Panc1 (cell line): ENCODE data around the gene PLCB1. TPM values are rescaled to one million over a fixed set of nuclear protein-coding genes. Genes with fewer than 3 reads are reported as not detected.

ENCODE experiments used
- ATAC-seq: fragments of 200-7000 bp; cut with Tn5 transposase; 2 replicates; pipeline ENCODE4 v1.9.1; 2020; ENCODE audit warnings: mild to moderate bottlenecking, moderate library complexity
- BruUV-seq: library from RNA; stranded (reverse); fragments of 400-500 nt; replicated peaks from 2 replicates; lab custom pipeline; 2021; lab: Mats Ljungman, UMichigan
- CTCF ChIA-PET: fragments of 300-600 bp; sonication (Branson Sonifier 250); formaldehyde crosslinking; loops from one replicate; lab custom pipeline; 2022; ENCODE audit warnings: antibody characterized with exemption; lab: Charles Lee
- POLR2A ChIA-PET: fragments of 300-600 bp; sonication (Branson Sonifier 250); formaldehyde crosslinking; loops from one replicate; lab custom pipeline; 2022; ENCODE audit warnings: antibody characterized with exemption; lab: Charles Lee
- DNase-seq: peaks from one replicate; pipeline ENCODE4 v3.0.0-alpha.2; 2010; ENCODE audit warnings: low read depth, low spot score
- H3K27ac ChIP-seq: 2 replicates; pipeline ENCODE4 v1.5.1; 2011; ENCODE audit warnings: mild to moderate bottlenecking, low read length, inconsistent platforms
- H3K27me3 ChIP-seq: fragments of 200-500 bp; sonication (Bioruptor generic); 2 replicates; pipeline ENCODE4 v1.6.0; 2014; ENCODE audit warnings: low read length, inconsistent platforms; ENCODE audit not compliant: control insufficient read depth, insufficient read depth
- H3K36me3 ChIP-seq: fragments of 200-500 bp; sonication (Bioruptor generic); 2 replicates; pipeline ENCODE4 v1.5.1; 2014; ENCODE audit warnings: inconsistent platforms, mild to moderate bottlenecking, low read length, moderate library complexity; ENCODE audit not compliant: control insufficient read depth, insufficient read depth
- H3K4me1 ChIP-seq: 2 replicates; pipeline ENCODE4 v1.5.1; 2011; ENCODE audit warnings: inconsistent platforms, mild to moderate bottlenecking, low read length, moderate library complexity; ENCODE audit not compliant: control insufficient read depth, insufficient read depth
- H3K4me3 ChIP-seq, 2 experiments: 2 replicates each; pipeline ENCODE4 v1.5.1; 2011 to 2012; ENCODE audit warnings: low read depth in 2 of 2, low read length in 2 of 2, mild to moderate bottlenecking in 2 of 2, inconsistent platforms in 1 of 2, moderate library complexity in 1 of 2
- H3K9me3 ChIP-seq: fragments of 200-500 bp; sonication (Bioruptor generic); 2 replicates; pipeline ENCODE4 v1.5.1; 2014; ENCODE audit warnings: low read depth, mild to moderate bottlenecking, inconsistent platforms, low read length, moderate library complexity; ENCODE audit not compliant: control insufficient read depth, insufficient read depth
- POLR2AphosphoS5 ChIP-seq: IDR thresholded peaks from 2 replicates; pipeline ENCODE4 v1.6.1; 2012; ENCODE audit warnings: mild to moderate bottlenecking, low read depth, low read length, moderate library complexity
- REST ChIP-seq, 2 experiments: IDR thresholded peaks; 2 replicates each; pipeline ENCODE4 v1.6.1; 2011 to 2012; ENCODE audit warnings: low read depth in 2 of 2, control low read depth in 1 of 2, low read length in 1 of 2, mild to moderate bottlenecking in 1 of 2, moderate library complexity in 1 of 2; ENCODE audit not compliant: insufficient read depth in 1 of 2
- SIN3A ChIP-seq: IDR thresholded peaks from 2 replicates; pipeline ENCODE4 v1.6.1; 2012; ENCODE audit warnings: low read depth, mild to moderate bottlenecking, low read length, moderate library complexity, borderline replicate concordance; ENCODE audit not compliant: insufficient read depth
- TCF7L2 ChIP-seq: IDR thresholded peaks from 2 replicates; pipeline ENCODE4 v1.6.1; 2011; ENCODE audit warnings: mild to moderate bottlenecking, low read depth, low read length, inconsistent platforms
- in situ Hi-C: cut with HindIII; loops from 2 replicates; pipeline ENCODE4 v1.10.0; 2016; ENCODE audit warnings: low sequenced_read_pairs, low pct_unique_long_range_greater_than_20kb
- intact Hi-C: fragments of 100-400 bp; cut with micrococcal nuclease; formaldehyde crosslinking; loops from one replicate; pipeline ENCODE4 v1.10.0; 2022; ENCODE audit not compliant: unreplicated experiment
- total RNA-seq: library from RNA; stranded (reverse); gene quantifications from one replicate; pipeline ENCODE4 v1.2.1, GENCODE V29; 2021; ENCODE audit not compliant: unreplicated experiment
- TF ChIP-seq, protein P1 (sequence below): fragments of 450-650 bp; IDR thresholded peaks from 2 replicates; pipeline ENCODE4 v1.5.1; 2017; ENCODE audit warnings: mild to moderate bottlenecking

The PLCB1 gene
- total RNA-seq, 1 experiment from 2014 or later: 0.59 TPM

DNA sequence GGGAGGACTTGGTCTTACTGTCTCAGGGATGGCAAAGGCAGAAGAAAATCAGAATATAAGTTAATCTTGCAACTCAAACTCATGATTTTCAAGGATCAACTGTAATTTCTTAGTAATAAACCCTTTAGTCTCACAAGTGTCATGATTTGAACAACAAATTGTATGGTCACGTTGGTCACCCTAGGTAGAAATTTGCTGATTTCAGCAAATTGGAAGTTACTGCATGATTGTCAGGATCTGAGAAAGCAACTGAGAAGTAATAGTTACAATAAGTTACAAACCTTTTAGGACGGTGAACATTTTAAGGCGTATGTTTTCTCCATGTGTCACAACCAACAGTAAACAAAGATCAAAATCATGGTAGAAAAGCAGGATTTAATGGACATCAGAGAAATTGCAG lies 375.2 kb downstream of the PLCB1 start:
- no peak overlapping the region for H3K4me3 ChIP-seq
- H3K36me3 ChIP-seq: no peaks in the 10 kb centered on the region
- H3K27ac ChIP-seq: no peak overlapping the region
- ChIA-PET POLR2A (no interaction called here), CTCF (no interaction called here)
- ATAC-seq (no peak), DNase-seq (no peak)
- no peaks in the 10 kb centered on the region for H3K27me3 ChIP-seq
- in situ Hi-C loops (no loop called here), intact Hi-C loops (no loop called here)
- H3K9me3 ChIP-seq: no peaks in the 10 kb centered on the region
- BruUV-seq: no TSS peak
- TF ChIP-seq POLR2AphosphoS5 (no peak), REST (IDR thresholded peaks at IDR 0.05; ENCODE audit: insufficient read depth in 1 of 2, low read depth in 2 of 2, low read length in 1 of 2) (no peak), TCF7L2 (no peak), SIN3A (no peak)
- TF ChIP-seq, protein P1, sequence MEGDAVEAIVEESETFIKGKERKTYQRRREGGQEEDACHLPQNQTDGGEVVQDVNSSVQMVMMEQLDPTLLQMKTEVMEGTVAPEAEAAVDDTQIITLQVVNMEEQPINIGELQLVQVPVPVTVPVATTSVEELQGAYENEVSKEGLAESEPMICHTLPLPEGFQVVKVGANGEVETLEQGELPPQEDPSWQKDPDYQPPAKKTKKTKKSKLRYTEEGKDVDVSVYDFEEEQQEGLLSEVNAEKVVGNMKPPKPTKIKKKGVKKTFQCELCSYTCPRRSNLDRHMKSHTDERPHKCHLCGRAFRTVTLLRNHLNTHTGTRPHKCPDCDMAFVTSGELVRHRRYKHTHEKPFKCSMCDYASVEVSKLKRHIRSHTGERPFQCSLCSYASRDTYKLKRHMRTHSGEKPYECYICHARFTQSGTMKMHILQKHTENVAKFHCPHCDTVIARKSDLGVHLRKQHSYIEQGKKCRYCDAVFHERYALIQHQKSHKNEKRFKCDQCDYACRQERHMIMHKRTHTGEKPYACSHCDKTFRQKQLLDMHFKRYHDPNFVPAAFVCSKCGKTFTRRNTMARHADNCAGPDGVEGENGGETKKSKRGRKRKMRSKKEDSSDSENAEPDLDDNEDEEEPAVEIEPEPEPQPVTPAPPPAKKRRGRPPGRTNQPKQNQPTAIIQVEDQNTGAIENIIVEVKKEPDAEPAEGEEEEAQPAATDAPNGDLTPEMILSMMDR: no peak
- H3K4me1 ChIP-seq: no peaks in the 10 kb centered on the region

DNA sequence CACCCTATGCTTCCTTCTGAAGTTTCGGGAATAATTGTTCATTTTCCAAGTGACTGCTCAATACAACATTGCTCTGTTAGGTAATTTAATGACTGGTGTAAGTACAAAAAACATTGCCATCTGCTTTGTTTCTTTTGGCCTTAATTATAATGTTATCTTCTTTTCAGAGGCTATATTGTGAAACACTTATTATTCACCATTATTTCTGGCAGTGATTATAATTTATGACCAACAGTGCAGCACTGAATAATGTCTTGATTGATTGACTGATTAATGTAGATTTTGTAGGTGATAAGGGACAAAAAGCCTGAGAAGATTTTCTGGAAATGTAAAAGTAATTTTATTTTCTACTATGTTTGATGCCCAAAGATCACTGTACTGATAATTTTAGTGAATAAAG lies 377.7 kb downstream of the PLCB1 start:
- CTCF ChIA-PET: no interaction called here
- H3K27me3 ChIP-seq: no peaks in the 10 kb centered on the region
- POLR2A ChIA-PET: no interaction called here
- H3K9me3 ChIP-seq: no peaks in the 10 kb centered on the region
- H3K4me1 ChIP-seq: no peaks in the 10 kb centered on the region
- no peaks in the 10 kb centered on the region for H3K36me3 ChIP-seq
- no TSS peak for BruUV-seq
- TF ChIP-seq TCF7L2 (no peak), REST (IDR thresholded peaks at IDR 0.05; ENCODE audit: insufficient read depth in 1 of 2, low read depth in 2 of 2, low read length in 1 of 2) (no peak), POLR2AphosphoS5 (no peak), SIN3A (no peak)
- TF ChIP-seq, protein P1: no peak
- ATAC-seq (no peak), DNase-seq (no peak)
- intact Hi-C loops (no loop called here), in situ Hi-C loops (no loop called here)
- H3K4me3 ChIP-seq: no peak overlapping the region
- H3K27ac ChIP-seq: no peak overlapping the region
